ENCODE measurements around the gene C14orf180. TPM values are rescaled to one million over a fixed set of nuclear protein-coding genes. Genes with fewer than 3 reads are reported as not detected.

The C14orf180 gene
- total RNA-seq, 1 donor from 2014 or later: not detected

DNA sequence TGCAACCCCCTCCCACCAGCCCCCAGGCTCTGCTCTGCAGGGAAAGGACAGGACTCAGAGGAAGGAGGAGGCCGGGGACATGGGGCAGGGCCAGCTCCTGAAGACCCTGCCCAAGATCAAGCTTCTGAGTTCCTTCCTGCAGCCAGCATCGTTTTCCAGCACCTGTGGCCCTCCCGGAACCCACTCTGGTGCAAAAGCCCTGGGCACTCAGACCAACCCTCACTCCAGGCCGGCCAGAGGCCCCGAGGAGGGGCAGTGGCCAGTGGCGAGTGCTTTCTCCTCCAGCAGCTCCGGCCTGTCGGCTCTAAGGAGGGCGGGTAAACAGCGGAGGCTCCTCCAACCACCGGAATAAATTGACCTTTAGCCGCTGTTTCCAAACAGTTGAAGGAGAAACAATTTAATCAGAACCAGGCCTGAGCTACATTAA lies 14.2 kb downstream of the C14orf180 start:
- TF ChIP-seq, protein P1, sequence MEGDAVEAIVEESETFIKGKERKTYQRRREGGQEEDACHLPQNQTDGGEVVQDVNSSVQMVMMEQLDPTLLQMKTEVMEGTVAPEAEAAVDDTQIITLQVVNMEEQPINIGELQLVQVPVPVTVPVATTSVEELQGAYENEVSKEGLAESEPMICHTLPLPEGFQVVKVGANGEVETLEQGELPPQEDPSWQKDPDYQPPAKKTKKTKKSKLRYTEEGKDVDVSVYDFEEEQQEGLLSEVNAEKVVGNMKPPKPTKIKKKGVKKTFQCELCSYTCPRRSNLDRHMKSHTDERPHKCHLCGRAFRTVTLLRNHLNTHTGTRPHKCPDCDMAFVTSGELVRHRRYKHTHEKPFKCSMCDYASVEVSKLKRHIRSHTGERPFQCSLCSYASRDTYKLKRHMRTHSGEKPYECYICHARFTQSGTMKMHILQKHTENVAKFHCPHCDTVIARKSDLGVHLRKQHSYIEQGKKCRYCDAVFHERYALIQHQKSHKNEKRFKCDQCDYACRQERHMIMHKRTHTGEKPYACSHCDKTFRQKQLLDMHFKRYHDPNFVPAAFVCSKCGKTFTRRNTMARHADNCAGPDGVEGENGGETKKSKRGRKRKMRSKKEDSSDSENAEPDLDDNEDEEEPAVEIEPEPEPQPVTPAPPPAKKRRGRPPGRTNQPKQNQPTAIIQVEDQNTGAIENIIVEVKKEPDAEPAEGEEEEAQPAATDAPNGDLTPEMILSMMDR (conservative IDR thresholded peaks at IDR 0.05): no peak
- H3K36me3 Mint-ChIP-seq: no peaks in the 10 kb centered on the region

DNA sequence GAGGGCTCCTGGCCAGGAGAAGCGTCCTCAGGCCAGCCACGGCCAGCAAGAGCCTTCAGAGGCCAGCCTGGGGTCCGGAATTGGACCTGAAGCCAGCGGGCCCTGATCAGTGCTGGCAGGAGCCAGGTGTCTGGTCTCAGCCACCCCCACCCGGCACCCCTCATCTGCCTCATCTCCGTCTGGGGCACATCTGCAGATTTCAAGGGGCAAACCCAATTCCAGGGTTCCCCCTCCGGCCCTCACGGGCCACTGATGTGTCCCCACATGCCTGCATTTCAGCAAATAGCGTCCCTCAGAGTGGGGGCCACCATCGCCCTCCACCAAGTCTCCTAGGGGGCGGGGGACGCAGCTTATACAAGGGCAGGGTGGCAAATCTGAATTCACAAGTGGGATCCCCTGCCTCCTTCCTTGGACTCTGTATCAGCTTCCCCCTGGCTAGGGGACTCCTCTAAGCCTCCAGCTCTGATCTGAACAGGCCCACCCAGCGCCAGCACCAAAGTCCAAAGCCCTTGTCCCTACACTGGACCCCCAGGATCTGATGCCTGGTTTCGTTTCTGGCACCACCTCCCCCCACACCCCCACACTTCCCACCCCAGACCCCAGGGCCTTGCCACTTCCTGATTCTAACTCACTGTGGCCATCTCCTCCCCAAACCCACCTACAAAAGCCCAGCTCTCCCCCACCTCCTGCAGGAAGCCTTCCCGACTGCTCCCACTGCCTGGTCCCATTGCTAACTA lies 14.9 kb downstream of the C14orf180 start:
- Mint-ChIP-seq H3K4me1 (ENCODE audit: unreplicated experiment) (peaks cover 14% of the 10 kb centered on the region), H3K4me3 (no peak overlapping the region), H3K9me3 (no peaks in the 10 kb centered on the region), H3K27ac (no peak overlapping the region), H3K27me3 (peaks cover 5% of the 10 kb centered on the region), H3K36me3 (no peaks in the 10 kb centered on the region)
- TF ChIP-seq, protein P1 (conservative IDR thresholded peaks at IDR 0.05): no peak
- no peak for DNase-seq (ENCODE audit: extremely low spot score, unreplicated experiment)

More for the DNA sequence above, 14.2 kb downstream of the C14orf180 start:
- DNase-seq (ENCODE audit: extremely low spot score, unreplicated experiment): no peak
- H3K27me3 Mint-ChIP-seq: peaks cover 5% of the 10 kb centered on the region
- no peak overlapping the region for H3K4me3 Mint-ChIP-seq
- peaks cover 14% of the 10 kb centered on the region for H3K4me1 Mint-ChIP-seq (ENCODE audit: unreplicated experiment)
- H3K9me3 Mint-ChIP-seq: no peaks in the 10 kb centered on the region
- H3K27ac Mint-ChIP-seq: no peak overlapping the region

DNA sequence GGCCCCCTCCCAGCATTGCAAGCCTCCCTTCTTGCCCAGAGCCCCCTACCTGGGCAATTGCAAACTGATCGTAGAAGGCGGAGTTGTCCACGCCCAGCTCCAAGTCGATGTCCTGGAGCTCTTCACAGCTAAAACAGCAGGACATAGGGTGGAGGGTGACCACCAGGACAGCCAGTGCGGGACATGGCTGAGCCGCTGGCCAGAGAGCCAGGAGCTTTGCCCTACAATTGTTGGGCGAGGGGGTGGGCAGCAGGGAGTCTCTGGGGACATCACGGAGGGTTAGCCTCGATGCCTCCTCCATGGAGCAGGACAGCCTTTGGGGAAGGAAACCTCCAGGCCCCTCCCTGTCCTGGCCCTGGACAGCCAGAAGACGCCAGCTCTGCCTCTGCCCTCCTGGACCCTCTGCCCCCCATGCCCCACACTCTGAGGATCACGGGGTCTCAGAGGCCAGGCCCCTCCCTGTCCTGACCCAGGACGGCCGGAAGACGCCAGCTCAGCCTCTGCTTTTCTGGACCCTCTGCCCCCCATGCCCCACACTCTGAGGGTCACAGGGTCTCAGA lies 15.6 kb downstream of the C14orf180 start:
- DNase-seq (ENCODE audit: extremely low spot score, unreplicated experiment): no peak
- TF ChIP-seq, protein P1 (conservative IDR thresholded peaks at IDR 0.05): no peak
- Mint-ChIP-seq H3K4me1 (ENCODE audit: unreplicated experiment) (peaks cover 14% of the 10 kb centered on the region), H3K27ac (no peak overlapping the region), H3K36me3 (no peaks in the 10 kb centered on the region), H3K4me3 (no peak overlapping the region), H3K9me3 (no peaks in the 10 kb centered on the region), H3K27me3 (peaks cover 6% of the 10 kb centered on the region)

DNA sequence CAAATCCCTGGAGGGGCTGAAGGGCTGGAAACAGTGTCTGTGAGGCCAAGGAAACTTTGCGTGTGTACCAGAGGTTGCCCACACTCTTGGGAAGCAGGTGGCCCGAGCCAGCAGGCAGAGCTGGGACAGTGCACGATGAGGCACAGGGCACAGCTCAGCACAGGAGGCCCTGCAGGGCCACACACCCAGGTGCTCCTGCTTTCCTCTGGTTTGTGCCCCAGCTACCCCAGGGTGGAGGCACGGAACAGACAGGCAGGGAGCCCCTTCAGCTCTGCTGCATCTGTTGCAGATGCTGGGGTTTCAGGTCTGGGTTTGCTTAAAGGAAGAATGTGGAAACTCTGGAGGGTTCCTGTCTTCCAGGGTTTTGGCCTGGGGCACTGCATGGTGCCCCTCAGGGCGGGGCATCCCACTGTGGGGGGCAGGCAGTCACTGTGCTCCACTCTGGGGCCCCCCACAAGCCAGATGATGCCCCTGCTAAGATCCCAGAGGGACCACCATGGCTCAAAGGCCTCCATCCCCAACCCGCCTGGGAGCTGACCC lies 16.4 kb downstream of the C14orf180 start:
- H3K9me3 Mint-ChIP-seq: no peaks in the 10 kb centered on the region
- no peak overlapping the region for H3K4me3 Mint-ChIP-seq
- H3K36me3 Mint-ChIP-seq: no peaks in the 10 kb centered on the region
- no peak for DNase-seq (ENCODE audit: extremely low spot score, unreplicated experiment)
- peaks cover 10% of the 10 kb centered on the region for H3K27me3 Mint-ChIP-seq
- H3K27ac Mint-ChIP-seq: no peak overlapping the region
- TF ChIP-seq, protein P1 (conservative IDR thresholded peaks at IDR 0.05): no peak
- H3K4me1 Mint-ChIP-seq (ENCODE audit: unreplicated experiment): peaks cover 18% of the 10 kb centered on the region

DNA sequence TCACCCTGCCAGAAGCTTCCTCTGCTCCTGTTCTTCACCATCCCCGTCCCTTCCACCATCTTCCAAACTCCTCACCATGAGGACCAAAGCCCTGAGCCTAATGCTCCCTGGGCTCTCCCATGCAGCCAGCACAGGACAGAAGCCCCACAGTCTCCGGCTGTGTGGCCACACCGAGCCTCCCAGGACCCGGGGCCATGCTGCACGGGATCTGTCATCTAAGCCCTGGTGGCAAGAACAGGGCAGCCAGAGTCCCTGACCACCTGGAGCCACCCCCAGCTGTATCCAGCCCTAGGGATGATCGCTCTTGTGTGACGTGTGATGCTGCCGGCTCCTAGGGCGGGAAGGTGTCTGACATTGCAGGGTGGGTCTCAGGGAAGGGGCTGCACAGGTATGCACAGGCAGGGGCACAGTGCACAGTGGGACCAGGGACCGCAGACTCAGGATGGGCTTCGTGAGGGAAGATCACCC lies 16.9 kb downstream of the C14orf180 start:
- TF ChIP-seq, protein P1 (conservative IDR thresholded peaks at IDR 0.05): no peak
- no peak overlapping the region for H3K27ac Mint-ChIP-seq
- H3K27me3 Mint-ChIP-seq: peaks cover 10% of the 10 kb centered on the region
- peaks cover 18% of the 10 kb centered on the region for H3K4me1 Mint-ChIP-seq (ENCODE audit: unreplicated experiment)
- no peaks in the 10 kb centered on the region for H3K9me3 Mint-ChIP-seq
- no peak overlapping the region for H3K4me3 Mint-ChIP-seq
- no peak for DNase-seq (ENCODE audit: extremely low spot score, unreplicated experiment)
- no peaks in the 10 kb centered on the region for H3K36me3 Mint-ChIP-seq
